ENCODE data around the gene TMEM181. TPM values are rescaled to one million over a fixed set of nuclear protein-coding genes. Genes with fewer than 3 reads are reported as not detected.
"Not testable (repeated sequence)": the region's sequence is repeated elsewhere in the genome, so short reads cannot be mapped to it uniquely, and the experiment has no call there.

TMEM181 gene
- polyA plus RNA-seq, 1 experiment = 20.6 TPM

- POLR2A ChIA-PET = no interaction called here
Observed at GRCh38 chr6:158629367-158630221, 69.7 kb downstream of the TMEM181 start.

GRCh38 chr6:158630938-158631616 is 71.2 kb downstream of the TMEM181 start:
- ChIA-PET CTCF (interaction anchor here (0.7 to 1.5 kb wide), 4 partner anchors 8 to 73 kb away, joined by 3 to 5 read pairs (median 3); no protein-coding TSS in a partner anchor), POLR2A (no interaction called here)
- Histone ChIP-seq H3K27me3 (ENCODE audit: control insufficient read depth, insufficient read depth, low read length) (no peaks in the 10 kb centered on the region), H3K36me3 (ENCODE audit: control insufficient read depth, insufficient read depth, low read length) (peaks cover 22% of the 10 kb centered on the region), H3K4me3 (ENCODE audit: low read depth, low read length) (no peak overlapping the region)
- TF ChIP-seq CTCF (IDR thresholded peaks at IDR 0.05; ENCODE audit: insufficient read depth, low read depth, low read length) = no peak
- no peak for DNase-seq (ENCODE audit: low read depth)

More at GRCh38 chr6:158629367-158630221, 69.7 kb downstream of the TMEM181 start:
- DNase-seq (ENCODE audit: low read depth) = no peak
- H3K4me3 ChIP-seq (ENCODE audit: low read depth, low read length) = no peak overlapping the region
- CTCF ChIA-PET = interaction anchor here (0.7 to 1.5 kb wide), 4 partner anchors 7 to 75 kb away, joined by 3 to 5 read pairs (median 3); no protein-coding TSS in a partner anchor
- no peaks in the 10 kb centered on the region for H3K27me3 ChIP-seq (ENCODE audit: control insufficient read depth, insufficient read depth, low read length)
- no peak for TF ChIP-seq CTCF (IDR thresholded peaks at IDR 0.05; ENCODE audit: insufficient read depth, low read depth, low read length)
- H3K36me3 ChIP-seq (ENCODE audit: control insufficient read depth, insufficient read depth, low read length) = peaks cover 26% of the 10 kb centered on the region

GRCh38 chr6:158631678-158632537 is 72.0 kb downstream of the TMEM181 start:
- ChIA-PET POLR2A (no interaction called here), CTCF (interaction anchor here (0.9 to 1.6 kb wide), 2 partner anchors 27 to 1350 kb away, joined by 3 to 7 read pairs; no protein-coding TSS in a partner anchor)
- no peak overlapping the region for H3K4me3 ChIP-seq (ENCODE audit: low read depth, low read length)
- no peak for DNase-seq (ENCODE audit: low read depth)
- TF ChIP-seq CTCF (IDR thresholded peaks at IDR 0.05; ENCODE audit: insufficient read depth, low read depth, low read length) = no peak
- H3K36me3 ChIP-seq (ENCODE audit: control insufficient read depth, insufficient read depth, low read length) = peaks cover 20% of the 10 kb centered on the region
- H3K27me3 ChIP-seq (ENCODE audit: control insufficient read depth, insufficient read depth, low read length) = no peaks in the 10 kb centered on the region

- H3K4me3 ChIP-seq (ENCODE audit: low read depth, low read length); DNase-seq (ENCODE audit: low read depth); POLR2A ChIA-PET; H3K27me3 ChIP-seq (ENCODE audit: control insufficient read depth, insufficient read depth, low read length): not testable (repeated sequence)
- peaks cover 17% of the 10 kb centered on the region for H3K36me3 ChIP-seq (ENCODE audit: control insufficient read depth, insufficient read depth, low read length)
- CTCF ChIA-PET = interaction anchor here (0.9 to 1.6 kb wide), 2 partner anchors 27 to 1349 kb away, joined by 3 to 7 read pairs; no protein-coding TSS in a partner anchor
Observed at GRCh38 chr6:158632538-158633119, 72.7 kb downstream of the TMEM181 start.

GRCh38 chr6:158633127-158633526 is 73.2 kb downstream of the TMEM181 start:
- Histone ChIP-seq H3K36me3 (ENCODE audit: control insufficient read depth, insufficient read depth, low read length) (peaks cover 16% of the 10 kb centered on the region), H3K4me3 (ENCODE audit: low read depth, low read length) (no peak overlapping the region), H3K27me3 (ENCODE audit: control insufficient read depth, insufficient read depth, low read length) (no peaks in the 10 kb centered on the region)
- ChIA-PET CTCF (interaction anchor here (0.9 to 1.6 kb wide), 2 partner anchors 28 to 1349 kb away, joined by 3 to 7 read pairs; no protein-coding TSS in a partner anchor), POLR2A (no interaction called here)
- DNase-seq (ENCODE audit: low read depth) = no peak
- TF ChIP-seq CTCF (IDR thresholded peaks at IDR 0.05; ENCODE audit: insufficient read depth, low read depth, low read length) = no peak

Measured in BJ (cell line).